Psoas muscle (tissue), 8 donors: Measurements from ENCODE around the gene APOL5. TPM values are rescaled to one million over a fixed set of nuclear protein-coding genes. Genes with fewer than 3 reads are reported as not detected.
"Not testable (repeated sequence)": the region's sequence is repeated elsewhere in the genome, so short reads cannot be mapped to it uniquely, and the experiment has no call there.

Source experiments
- ATAC-seq, 4 donors: fragments of 200-7000 bp; cut with Tn5 transposase; one replicate each; pipeline ENCODE4 v1.9.1; 2020; ENCODE audit warnings: moderate library complexity in 3 of 4, mild to moderate bottlenecking in 2 of 4
- DNase-seq, 2 donors: peaks; one replicate each; pipeline ENCODE4 v3.0.0-alpha.2; 2020
- H3K27ac ChIP-seq: fragments of 200-600 bp; one replicate; pipeline ENCODE4 v1.8.0; 2022
- H3K27me3 ChIP-seq, 3 donors: fragments of 200-600 bp in 1 of 3; one replicate each; pipeline versions ENCODE4 v1.6.1 to v1.8.0; 2013 to 2022; ENCODE audit warnings: low read length in 2 of 3, mild to moderate bottlenecking in 2 of 3, moderate library complexity in 1 of 3; ENCODE audit not compliant: insufficient read depth in 3 of 3
- H3K36me3 ChIP-seq, 2 donors: fragments of 200-600 bp in 1 of 2; one replicate each; pipeline versions ENCODE4 v1.6.1 to v1.8.0; 2013 to 2022; ENCODE audit warnings: low read depth in 1 of 2, mild to moderate bottlenecking in 1 of 2, moderate library complexity in 1 of 2; ENCODE audit not compliant: insufficient read depth in 1 of 2
- H3K4me1 ChIP-seq: fragments of 200-600 bp; one replicate; pipeline ENCODE4 v1.8.0; 2022
- H3K4me3 ChIP-seq: fragments of 200-600 bp; one replicate; pipeline ENCODE4 v1.8.0; 2022; ENCODE audit warnings: mild to moderate bottlenecking
- H3K9me3 ChIP-seq: fragments of 200-600 bp; one replicate; pipeline ENCODE4 v1.8.0; 2022
- WGBS, 3 donors: extraction: QIAGEN DNeasy Blood & Tissue Kit; methylation state at CpG; one replicate each; pipeline versions ENCODE4 v1.1.6 to v1.1.7; 2013; 5-methylcytosine and 5-hydroxymethylcytosine counted together
- intact Hi-C, 2 donors: fragments of 100-400 bp; cut with DNase I; formaldehyde crosslinking; loops; one replicate each; pipeline versions ENCODE4 v1.11.0 to v1.14.2; 2022
- polyA plus RNA-seq, 3 donors: library from polyadenylated mRNA; stranded (reverse); fragments of 200-250 nt; gene quantifications; one replicate each; pipeline ENCODE4 v1.2.3, GENCODE V29; 2013
- total RNA-seq, 4 donors: library from RNA; stranded (reverse); fragmentation: NEBNext Ultra II Directional in 2 of 4; extraction: Animal tissue kit (Norgen Biotek cat#: 25700) in 2 of 4; gene quantifications; one replicate each; pipeline versions ENCODE4 v1.2.1 to v1.2.4, GENCODE V29; 2021 to 2023
- TF ChIP-seq, protein P1 (sequence below): fragments of 200-600 bp; IDR thresholded peaks from one replicate; pipeline ENCODE4 v1.8.0; 2022; ENCODE audit warnings: antibody characterized with exemption
- donor health status: healthy with polysubstance abuse.
- donor health status: DM: no; HTN: no; CAD: no; lungs with moderate emphysema.
- donor health status: Bipolar disorder and iron deficiency.
- donor health status: healthy.
- donor health status: DM: yes; HTN: yes; CAD: no.
- donor health status: DM: no; HTN: no; CAD: no.
- donor health status: DM: no; HTN: no; CAD: no.
- donor health status: DM: yes; HTN: yes; CAD: no.

Gene APOL5
- total and polyA plus RNA-seq, 7 donors, result 0.04 to 0.45 (median 0.10) TPM; not detected in 3

DNA sequence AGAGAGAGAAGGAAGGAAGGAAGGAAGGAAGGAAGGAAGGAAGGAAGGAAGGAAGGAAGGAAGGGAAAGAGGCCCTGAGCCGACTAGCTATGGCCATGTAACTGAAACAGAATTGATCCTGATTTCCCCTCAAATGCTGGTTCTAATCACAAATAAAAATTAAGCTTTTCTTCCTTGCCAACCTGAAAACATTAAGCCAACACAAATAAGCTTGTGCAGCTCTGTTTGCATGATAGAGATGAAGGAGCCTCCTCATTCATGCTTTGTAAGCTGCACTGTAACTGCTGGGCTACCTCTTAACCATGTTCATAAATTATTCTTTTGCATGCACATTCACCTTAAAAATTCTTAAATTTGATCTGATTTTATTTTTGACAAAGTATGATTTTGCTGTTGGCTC, 27.7 kb upstream of the APOL5 start:
- no peaks in the 10 kb centered on the region for H3K36me3 ChIP-seq
- 45 to 64% (median 64%) methylated on average over 1 of the region's 1 CpG for WGBS, 3 donors
- intact Hi-C loops, result no loop called here
- H3K4me1 ChIP-seq, result peaks cover 9% of the 10 kb centered on the region
- no peak overlapping the region for H3K27ac ChIP-seq
- DNase-seq (no peak), ATAC-seq (no peak)
- H3K9me3 ChIP-seq, result no peaks in the 10 kb centered on the region
- H3K4me3 ChIP-seq, result no peak overlapping the region
- no peaks in the 10 kb centered on the region for H3K27me3 ChIP-seq
- TF ChIP-seq, protein P1, sequence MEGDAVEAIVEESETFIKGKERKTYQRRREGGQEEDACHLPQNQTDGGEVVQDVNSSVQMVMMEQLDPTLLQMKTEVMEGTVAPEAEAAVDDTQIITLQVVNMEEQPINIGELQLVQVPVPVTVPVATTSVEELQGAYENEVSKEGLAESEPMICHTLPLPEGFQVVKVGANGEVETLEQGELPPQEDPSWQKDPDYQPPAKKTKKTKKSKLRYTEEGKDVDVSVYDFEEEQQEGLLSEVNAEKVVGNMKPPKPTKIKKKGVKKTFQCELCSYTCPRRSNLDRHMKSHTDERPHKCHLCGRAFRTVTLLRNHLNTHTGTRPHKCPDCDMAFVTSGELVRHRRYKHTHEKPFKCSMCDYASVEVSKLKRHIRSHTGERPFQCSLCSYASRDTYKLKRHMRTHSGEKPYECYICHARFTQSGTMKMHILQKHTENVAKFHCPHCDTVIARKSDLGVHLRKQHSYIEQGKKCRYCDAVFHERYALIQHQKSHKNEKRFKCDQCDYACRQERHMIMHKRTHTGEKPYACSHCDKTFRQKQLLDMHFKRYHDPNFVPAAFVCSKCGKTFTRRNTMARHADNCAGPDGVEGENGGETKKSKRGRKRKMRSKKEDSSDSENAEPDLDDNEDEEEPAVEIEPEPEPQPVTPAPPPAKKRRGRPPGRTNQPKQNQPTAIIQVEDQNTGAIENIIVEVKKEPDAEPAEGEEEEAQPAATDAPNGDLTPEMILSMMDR, result no peak

GRCh38 chr22:35695202-35695601, 22.5 kb upstream of the APOL5 start:
- DNase-seq (no peak), ATAC-seq (no peak)
- H3K36me3 ChIP-seq, result no peaks in the 10 kb centered on the region
- TF ChIP-seq, protein P1, result no peak
- intact Hi-C loops, result no loop called here
- no peak overlapping the region for H3K4me3 ChIP-seq
- no peaks in the 10 kb centered on the region for H3K9me3 ChIP-seq
- no peak overlapping the region for H3K27ac ChIP-seq
- WGBS, 3 donors, result 79 to 83% (median 80%) methylated on average over 13 of the region's 13 CpGs
- no peaks in the 10 kb centered on the region for H3K4me1 ChIP-seq
- H3K27me3 ChIP-seq, result no peaks in the 10 kb centered on the region

- DNase-seq, result no peak
- Histone ChIP-seq H3K4me1 (no peaks in the 10 kb centered on the region), H3K27me3 (no peaks in the 10 kb centered on the region), H3K4me3 (no peak overlapping the region), H3K36me3 (no peaks in the 10 kb centered on the region), H3K9me3 (no peaks in the 10 kb centered on the region), H3K27ac (no peak overlapping the region)
- no peak for ATAC-seq
- intact Hi-C loops, result no loop called here
- TF ChIP-seq, protein P1, result no peak
- 69 to 73% (median 71%) methylated on average over 14 of the region's 14 CpGs for WGBS, 3 donors
Measured at GRCh38 chr22:35697142-35697541, 20.5 kb upstream of the APOL5 start.

DNA sequence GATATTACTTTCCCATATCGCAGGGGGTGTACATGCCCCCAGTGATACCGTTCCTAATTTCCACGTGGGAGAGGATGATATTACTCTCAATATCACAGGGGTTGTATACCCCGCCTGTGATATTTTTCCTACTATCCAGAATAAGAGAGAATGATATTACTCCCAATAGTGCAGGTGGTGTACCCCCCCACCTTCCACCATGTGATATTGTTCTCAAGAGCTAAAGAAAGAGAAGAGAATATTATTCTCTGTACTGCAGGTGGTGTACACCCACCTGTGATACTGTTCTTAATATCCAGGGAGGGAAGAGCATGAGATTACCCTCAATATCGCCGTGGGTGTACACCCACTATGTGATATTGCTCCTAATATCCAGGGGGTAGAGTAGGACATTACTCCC, 17.8 kb upstream of the APOL5 start:
- H3K36me3 ChIP-seq, DNase-seq, H3K4me1 ChIP-seq, H3K9me3 ChIP-seq, H3K4me3 ChIP-seq, H3K27me3 ChIP-seq, intact Hi-C loops, ATAC-seq, H3K27ac ChIP-seq: not testable (repeated sequence)
- WGBS, 3 donors, result 64 to 79% (median 69%) methylated on average over 6 of the region's 6 CpGs

DNA sequence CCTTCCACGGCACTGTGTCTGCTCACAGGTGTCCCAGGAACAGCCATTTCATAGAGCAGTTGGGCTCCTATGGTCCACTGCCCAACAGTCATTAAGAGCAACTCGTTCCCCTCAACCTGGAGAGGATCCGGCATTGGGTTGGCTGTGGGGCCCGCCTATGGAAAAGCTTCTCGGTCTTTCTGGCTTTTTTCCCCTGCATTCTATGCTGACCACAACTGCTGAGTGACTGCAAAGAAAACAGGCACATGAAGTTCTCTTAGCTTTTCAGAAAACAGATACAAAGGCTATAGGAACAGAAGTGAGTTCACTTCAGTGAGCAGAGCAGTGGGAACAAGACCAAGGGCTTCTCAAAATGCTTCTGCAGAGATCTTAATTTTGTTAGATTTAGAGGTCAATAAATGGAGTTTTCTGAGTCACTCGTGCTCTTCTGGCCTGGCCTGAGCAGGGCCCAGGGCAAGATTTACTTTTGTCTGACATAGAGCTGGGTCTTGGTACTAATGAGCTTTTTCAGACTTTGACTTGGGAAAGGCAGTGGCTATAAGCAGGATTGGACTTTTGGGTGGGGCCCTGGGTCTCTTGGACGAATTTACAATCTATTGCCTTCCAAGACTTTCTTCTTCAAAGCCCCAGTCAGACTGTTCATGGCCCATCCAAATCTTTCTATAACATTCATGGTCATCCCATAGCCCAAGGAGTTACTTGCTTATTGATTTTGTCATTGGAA, 13.6 kb upstream of the APOL5 start:
- no peak for DNase-seq
- WGBS, 3 donors, result 75 to 85% (median 76%) methylated on average over 7 of the region's 7 CpGs
- TF ChIP-seq, protein P1, result no peak
- no peaks in the 10 kb centered on the region for H3K9me3 ChIP-seq
- no peak for ATAC-seq
- intact Hi-C loops, result no loop called here
- H3K36me3 ChIP-seq, result no peaks in the 10 kb centered on the region
- peaks cover 0 to 2% (median 0%) of the 10 kb centered on the region in 3 donors for H3K27me3 ChIP-seq
- H3K4me3 ChIP-seq, result no peak overlapping the region
- no peaks in the 10 kb centered on the region for H3K4me1 ChIP-seq
- H3K27ac ChIP-seq, result no peak overlapping the region
